Suppressor macrophage (primary cell): ENCODE measurements around the gene TSHR.

Source experiments
- DNase-seq, 4 experiments: peaks; one replicate each; pipeline ENCODE4 v3.0.0-alpha.2; 2020 to 2022

Gene TSHR

GRCh38 chr14:81187832-81188522 lies 232.6 kb downstream of the TSHR start:
- no peak for DNase-seq

GRCh38 chr14:81192594-81192993 lies 237.2 kb downstream of the TSHR start:
- no peak for DNase-seq

- DNase-seq: no peak
These were observed 238.7 kb downstream of the TSHR start for GRCh38 chr14:81193924-81194633.
